OCI-LY3 (cell line): Measurements from ENCODE around the gene IL1RAPL1.

Source experiments
- H2AFZ ChIP-seq: fragments of 200-600, 300-600 bp; shearing (Covaris generic); 2 replicates; pipeline ENCODE4 v1.6.0; 2014; ENCODE audit warnings: antibody characterized with exemption, low read depth, low read length
- H3K27ac ChIP-seq: fragments of 200-600, 300-600 bp; sonication (generic); 2 replicates; pipeline ENCODE4 v1.5.1; 2014; ENCODE audit warnings: mild to moderate bottlenecking, low read length, moderate library complexity, mixed read lengths
- H3K27me3 ChIP-seq: fragments of 200-600, 300-600 bp; sonication (generic); 2 replicates; pipeline ENCODE4 v1.6.1; 2014; ENCODE audit warnings: low read depth, low read length, mixed read lengths
- H3K36me3 ChIP-seq: fragments of 200-600, 300-600 bp; sonication (generic); replicated peaks from 2 replicates; pipeline ENCODE3; 2014; ENCODE audit warnings: low read depth, low read length, mixed read lengths
- H3K4me1 ChIP-seq: fragments of 300-600, 200-600 bp; sonication (generic); 2 replicates; pipeline ENCODE4 v1.6.1; 2014; ENCODE audit warnings: low read length, mixed read lengths
- H3K4me2 ChIP-seq: fragments of 200-600, 300-600 bp; sonication (generic); 2 replicates; pipeline ENCODE4 v1.6.1; 2014; ENCODE audit warnings: low read length, mixed read lengths
- H3K4me3 ChIP-seq: fragments of 300-600, 200-600 bp; sonication (generic); 2 replicates; pipeline ENCODE4 v1.5.1; 2014; ENCODE audit warnings: antibody characterized with exemption, mild to moderate bottlenecking, low read length, moderate library complexity
- H3K79me2 ChIP-seq: fragments of 300-600, 200-600 bp; shearing (Covaris generic); 2 replicates; pipeline ENCODE4 v1.6.1; 2014; ENCODE audit warnings: mild to moderate bottlenecking, low read length, mixed read lengths
- H3K9ac ChIP-seq: fragments of 300-600, 200-600 bp; shearing (Covaris generic); 2 replicates; pipeline ENCODE4 v1.6.0; 2014; ENCODE audit warnings: mild to moderate bottlenecking, low read length, moderate library complexity
- H3K9me3 ChIP-seq: fragments of 200-600, 300-600 bp; shearing (Covaris generic); 2 replicates; pipeline ENCODE4 v1.6.1; 2014; ENCODE audit warnings: low read length, mixed read lengths; ENCODE audit not compliant: insufficient read depth
- H4K20me1 ChIP-seq: fragments of 200-600, 300-600 bp; sonication (generic); 2 replicates; pipeline ENCODE4 v1.6.1; 2016; ENCODE audit warnings: low read length, mixed read lengths; ENCODE audit not compliant: insufficient read depth
- EZH2phosphoT487 ChIP-seq: fragments of 200-600 bp; shearing (Covaris generic); IDR thresholded peaks from 2 replicates; pipeline ENCODE4 v1.6.1; 2018; ENCODE audit warnings: antibody characterized with exemption, mixed run types, low read depth
- TF ChIP-seq, protein P1 (sequence below): fragments of 200-600, 300-600 bp; sonication (generic); IDR thresholded peaks from 2 replicates; pipeline ENCODE4 v1.5.1; 2014; ENCODE audit warnings: antibody characterized with exemption, low read length, low read depth

The IL1RAPL1 gene

DNA sequence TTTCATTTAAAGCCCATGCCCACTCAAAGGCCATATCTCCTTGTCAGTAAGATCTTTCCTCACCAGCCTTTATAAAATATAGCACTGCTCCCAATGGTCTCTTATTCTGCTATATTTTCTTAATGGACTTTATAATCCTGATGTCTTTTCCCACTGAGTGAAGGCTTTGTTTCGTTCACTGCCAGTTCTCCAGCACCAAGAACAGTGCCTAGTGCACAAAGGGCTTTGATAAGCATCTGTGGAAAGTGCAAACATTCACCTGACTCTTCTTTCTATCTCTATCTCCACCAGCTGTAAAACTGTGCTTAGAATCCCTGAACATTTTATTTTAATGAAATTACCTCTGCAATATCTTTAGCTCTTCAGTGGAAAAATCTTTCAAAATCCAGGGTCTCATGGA lies 1054.2 kb downstream of the IL1RAPL1 start:
- TF ChIP-seq, protein P1, sequence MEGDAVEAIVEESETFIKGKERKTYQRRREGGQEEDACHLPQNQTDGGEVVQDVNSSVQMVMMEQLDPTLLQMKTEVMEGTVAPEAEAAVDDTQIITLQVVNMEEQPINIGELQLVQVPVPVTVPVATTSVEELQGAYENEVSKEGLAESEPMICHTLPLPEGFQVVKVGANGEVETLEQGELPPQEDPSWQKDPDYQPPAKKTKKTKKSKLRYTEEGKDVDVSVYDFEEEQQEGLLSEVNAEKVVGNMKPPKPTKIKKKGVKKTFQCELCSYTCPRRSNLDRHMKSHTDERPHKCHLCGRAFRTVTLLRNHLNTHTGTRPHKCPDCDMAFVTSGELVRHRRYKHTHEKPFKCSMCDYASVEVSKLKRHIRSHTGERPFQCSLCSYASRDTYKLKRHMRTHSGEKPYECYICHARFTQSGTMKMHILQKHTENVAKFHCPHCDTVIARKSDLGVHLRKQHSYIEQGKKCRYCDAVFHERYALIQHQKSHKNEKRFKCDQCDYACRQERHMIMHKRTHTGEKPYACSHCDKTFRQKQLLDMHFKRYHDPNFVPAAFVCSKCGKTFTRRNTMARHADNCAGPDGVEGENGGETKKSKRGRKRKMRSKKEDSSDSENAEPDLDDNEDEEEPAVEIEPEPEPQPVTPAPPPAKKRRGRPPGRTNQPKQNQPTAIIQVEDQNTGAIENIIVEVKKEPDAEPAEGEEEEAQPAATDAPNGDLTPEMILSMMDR: no peak
- no peak for TF ChIP-seq EZH2phosphoT487
- Histone ChIP-seq H3K9me3 (no peaks in the 10 kb centered on the region), H4K20me1 (no peaks in the 10 kb centered on the region), H3K27ac (no peak overlapping the region), H3K4me1 (no peaks in the 10 kb centered on the region), H3K79me2 (no peaks in the 10 kb centered on the region), H3K27me3 (no peaks in the 10 kb centered on the region), H3K9ac (no peak overlapping the region), H3K4me2 (no peak overlapping the region), H3K36me3 (no peaks in the 10 kb centered on the region), H3K4me3 (no peak overlapping the region), H2AFZ (no peak overlapping the region)

DNA sequence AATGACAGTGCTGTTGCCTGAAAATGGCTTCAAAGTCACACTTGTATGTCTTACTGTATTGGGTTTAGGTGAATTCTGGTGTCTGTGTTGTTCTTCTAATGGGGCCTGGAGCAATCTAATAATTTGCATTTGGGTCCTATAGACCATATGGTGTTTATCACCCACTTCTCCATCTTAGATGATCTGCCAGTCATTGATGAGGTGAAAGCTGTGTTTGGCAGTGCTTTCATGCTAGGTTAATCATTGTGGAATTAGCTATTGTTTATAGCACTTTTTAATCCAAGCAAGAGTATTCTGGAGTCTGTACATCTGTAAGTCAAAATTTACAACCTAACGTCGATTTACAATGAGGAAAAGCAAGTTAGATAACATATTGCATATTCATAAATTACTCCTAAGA lies 1055.9 kb downstream of the IL1RAPL1 start:
- TF ChIP-seq, protein P1: no peak
- TF ChIP-seq EZH2phosphoT487: no peak
- H3K9me3 ChIP-seq: no peaks in the 10 kb centered on the region
- H3K27ac ChIP-seq: no peak overlapping the region
- H3K9ac ChIP-seq: no peak overlapping the region
- H3K36me3 ChIP-seq: no peaks in the 10 kb centered on the region
- H3K27me3 ChIP-seq: no peaks in the 10 kb centered on the region
- no peaks in the 10 kb centered on the region for H3K79me2 ChIP-seq
- H2AFZ ChIP-seq: no peak overlapping the region
- no peak overlapping the region for H3K4me3 ChIP-seq
- H3K4me1 ChIP-seq: no peaks in the 10 kb centered on the region
- H4K20me1 ChIP-seq: no peaks in the 10 kb centered on the region
- no peak overlapping the region for H3K4me2 ChIP-seq

DNA sequence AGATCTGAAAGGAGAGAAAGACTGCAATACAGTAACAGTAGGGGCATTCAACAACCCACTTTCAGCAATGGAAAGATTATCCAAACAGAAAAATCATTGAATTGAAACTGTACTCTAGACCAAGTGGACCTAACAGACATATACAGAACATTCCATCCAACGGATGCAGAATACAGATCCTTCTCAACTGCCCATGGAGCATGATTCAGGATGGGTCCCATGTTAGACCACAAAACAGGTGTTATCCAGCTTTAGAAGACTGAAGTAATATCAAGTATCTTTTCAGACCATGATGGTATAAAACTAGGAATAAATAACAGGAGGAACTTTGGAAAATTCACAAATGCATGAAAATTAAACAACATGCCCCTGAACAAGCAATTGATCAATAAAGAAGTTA lies 1060.9 kb downstream of the IL1RAPL1 start:
- H3K9ac ChIP-seq: no peak overlapping the region
- no peaks in the 10 kb centered on the region for H3K4me1 ChIP-seq
- no peaks in the 10 kb centered on the region for H3K27me3 ChIP-seq
- no peak overlapping the region for H3K4me2 ChIP-seq
- H3K4me3 ChIP-seq: no peak overlapping the region
- no peaks in the 10 kb centered on the region for H3K79me2 ChIP-seq
- H3K36me3 ChIP-seq: no peaks in the 10 kb centered on the region
- TF ChIP-seq EZH2phosphoT487: no peak
- TF ChIP-seq, protein P1: no peak
- H3K27ac ChIP-seq: no peak overlapping the region
- H2AFZ ChIP-seq: no peak overlapping the region
- no peaks in the 10 kb centered on the region for H3K9me3 ChIP-seq
- H4K20me1 ChIP-seq: no peaks in the 10 kb centered on the region

DNA sequence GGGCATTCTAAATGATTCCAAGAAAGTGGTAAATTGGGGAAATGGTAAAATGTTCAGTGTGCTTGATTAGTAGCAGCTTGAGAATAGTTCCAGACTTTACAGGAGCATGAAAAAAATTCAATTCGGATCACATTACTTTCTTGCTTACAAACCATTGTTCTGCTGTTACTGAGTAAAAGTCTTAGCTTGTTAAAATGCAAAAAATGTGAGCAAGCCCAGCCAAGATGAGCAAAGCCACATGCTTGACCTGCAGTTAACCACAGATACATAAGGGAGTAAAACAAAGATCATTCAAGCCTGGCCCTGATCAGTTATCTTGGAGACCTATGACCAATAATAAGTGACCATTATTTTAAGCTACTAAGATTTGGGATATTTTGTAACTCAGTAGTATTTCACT lies 1065.2 kb downstream of the IL1RAPL1 start:
- Histone ChIP-seq H3K27me3 (no peaks in the 10 kb centered on the region), H3K9me3 (no peaks in the 10 kb centered on the region), H3K79me2 (no peaks in the 10 kb centered on the region), H3K27ac (no peak overlapping the region), H3K9ac (no peak overlapping the region), H2AFZ (no peak overlapping the region), H4K20me1 (no peaks in the 10 kb centered on the region), H3K4me2 (no peak overlapping the region), H3K4me1 (no peaks in the 10 kb centered on the region), H3K36me3 (no peaks in the 10 kb centered on the region), H3K4me3 (no peak overlapping the region)
- no peak for TF ChIP-seq EZH2phosphoT487
- TF ChIP-seq, protein P1: no peak
